GM13977 (cell line): ENCODE data around the gene GRK5.

Experiments used
- DNase-seq: peaks from one replicate; pipeline ENCODE4 v3.0.0; 2012; ENCODE audit warnings: low spot score
- in situ Hi-C: fragments of 300-500 bp; cut with MboI; formaldehyde crosslinking; loops from one replicate; pipeline ENCODE4 v1.12.0; 2022; ENCODE audit warnings: low sequenced_read_pairs, low pct_unique_long_range_greater_than_20kb, mixed read lengths, inconsistent platforms; ENCODE audit not compliant: unreplicated experiment
- TF ChIP-seq, protein P1 (sequence below): IDR thresholded peaks from 2 replicates; pipeline ENCODE4 v1.5.1; 2012; ENCODE audit warnings: mild to moderate bottlenecking, control low read depth; ENCODE audit not compliant: insufficient read depth; ENCODE audit errors: extremely low read depth, missing control alignments

GRK5 gene

DNA sequence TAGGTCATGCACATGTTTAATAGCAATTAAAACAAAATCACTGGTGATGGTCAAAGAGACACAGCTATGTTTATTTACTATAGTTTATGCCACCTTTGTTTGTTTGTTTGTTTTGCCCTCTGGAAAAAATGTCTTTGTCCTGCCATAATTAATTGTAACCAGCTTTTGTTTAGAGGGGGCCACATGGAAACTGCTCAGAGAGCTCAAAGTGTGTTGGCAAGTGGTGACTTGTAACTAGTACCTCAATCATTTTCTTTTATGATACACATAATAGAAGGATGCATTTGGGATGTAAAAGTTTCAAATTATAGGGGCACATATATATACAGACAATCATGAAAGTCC is 40.2 kb downstream of the GRK5 start:
- TF ChIP-seq, protein P1, sequence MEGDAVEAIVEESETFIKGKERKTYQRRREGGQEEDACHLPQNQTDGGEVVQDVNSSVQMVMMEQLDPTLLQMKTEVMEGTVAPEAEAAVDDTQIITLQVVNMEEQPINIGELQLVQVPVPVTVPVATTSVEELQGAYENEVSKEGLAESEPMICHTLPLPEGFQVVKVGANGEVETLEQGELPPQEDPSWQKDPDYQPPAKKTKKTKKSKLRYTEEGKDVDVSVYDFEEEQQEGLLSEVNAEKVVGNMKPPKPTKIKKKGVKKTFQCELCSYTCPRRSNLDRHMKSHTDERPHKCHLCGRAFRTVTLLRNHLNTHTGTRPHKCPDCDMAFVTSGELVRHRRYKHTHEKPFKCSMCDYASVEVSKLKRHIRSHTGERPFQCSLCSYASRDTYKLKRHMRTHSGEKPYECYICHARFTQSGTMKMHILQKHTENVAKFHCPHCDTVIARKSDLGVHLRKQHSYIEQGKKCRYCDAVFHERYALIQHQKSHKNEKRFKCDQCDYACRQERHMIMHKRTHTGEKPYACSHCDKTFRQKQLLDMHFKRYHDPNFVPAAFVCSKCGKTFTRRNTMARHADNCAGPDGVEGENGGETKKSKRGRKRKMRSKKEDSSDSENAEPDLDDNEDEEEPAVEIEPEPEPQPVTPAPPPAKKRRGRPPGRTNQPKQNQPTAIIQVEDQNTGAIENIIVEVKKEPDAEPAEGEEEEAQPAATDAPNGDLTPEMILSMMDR = no peak
- in situ Hi-C loops = no loop called here
- DNase-seq = no peak

DNA sequence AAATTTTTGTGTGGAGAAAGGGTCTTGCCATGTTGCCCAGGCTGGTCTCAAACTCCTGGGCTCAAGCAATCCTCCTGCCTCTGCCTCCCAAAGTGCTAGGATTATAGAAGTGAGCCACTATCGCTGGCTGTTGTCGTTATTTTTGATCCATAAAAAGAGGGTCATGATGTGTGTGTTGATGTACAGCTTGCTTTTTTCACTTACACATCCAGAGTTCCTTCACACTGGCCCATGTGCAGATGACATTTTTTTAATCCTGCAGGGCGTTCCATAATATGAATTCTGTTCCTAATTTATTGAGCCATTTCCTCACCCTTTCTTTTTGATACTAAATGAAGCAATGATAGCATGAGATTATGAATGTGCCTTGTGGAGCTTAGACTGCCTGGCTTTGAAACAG is 40.8 kb downstream of the GRK5 start:
- DNase-seq = no peak
- TF ChIP-seq, protein P1 = no peak
- in situ Hi-C loops = no loop called here

DNA sequence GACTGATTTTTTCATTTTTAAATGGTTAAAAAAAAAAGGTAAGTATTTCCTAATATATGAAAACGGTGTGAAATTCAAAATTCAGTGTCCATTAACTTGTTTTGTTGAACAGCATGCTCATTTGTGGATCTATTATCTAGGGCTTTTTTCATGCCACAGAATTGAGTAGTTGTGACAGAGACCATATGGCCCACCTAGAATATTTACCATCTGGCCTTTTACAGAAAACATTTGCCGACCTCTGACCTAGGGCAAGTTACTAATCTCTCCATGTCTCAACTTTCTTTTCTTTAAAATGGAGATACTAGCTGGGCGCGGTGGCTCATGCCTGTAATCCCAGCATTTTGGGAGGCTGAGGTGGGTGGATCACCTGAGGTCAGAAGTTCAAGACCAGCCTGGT is 41.3 kb downstream of the GRK5 start:
- no peak for DNase-seq
- TF ChIP-seq, protein P1 = no peak
- in situ Hi-C loops = no loop called here

DNA sequence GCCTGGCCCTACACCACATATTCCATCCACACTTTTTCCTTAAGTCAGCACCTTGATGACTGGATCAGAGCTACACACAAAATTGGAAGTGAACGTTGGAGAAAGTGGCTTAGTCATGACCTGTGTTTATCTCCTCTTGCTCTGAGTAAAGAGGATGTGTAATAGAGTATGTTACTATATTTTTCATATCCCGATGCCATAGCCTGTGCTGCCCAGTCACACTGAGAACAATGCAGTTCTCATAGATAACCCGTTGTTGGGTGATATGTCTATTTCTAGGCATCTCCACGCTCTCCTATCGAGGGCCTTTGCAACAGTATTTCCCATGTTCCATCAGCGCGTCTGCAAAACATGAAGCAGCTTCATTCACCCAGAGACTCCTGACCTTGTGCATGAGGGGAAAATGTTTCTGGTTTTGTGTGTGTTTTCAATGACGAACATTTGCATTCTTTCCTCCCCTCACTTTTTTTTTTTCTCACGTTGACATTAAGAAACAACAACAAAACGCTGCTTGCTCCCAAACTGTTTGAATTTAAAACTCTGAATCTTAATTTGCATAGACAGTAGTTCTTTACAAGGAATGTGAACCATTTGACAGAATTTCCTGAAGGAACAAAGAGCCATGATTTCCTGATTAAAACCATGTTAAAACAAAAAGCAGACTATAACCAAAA is 43.4 kb downstream of the GRK5 start:
- TF ChIP-seq, protein P1 = no peak
- in situ Hi-C loops = no loop called here
- no peak for DNase-seq

DNA sequence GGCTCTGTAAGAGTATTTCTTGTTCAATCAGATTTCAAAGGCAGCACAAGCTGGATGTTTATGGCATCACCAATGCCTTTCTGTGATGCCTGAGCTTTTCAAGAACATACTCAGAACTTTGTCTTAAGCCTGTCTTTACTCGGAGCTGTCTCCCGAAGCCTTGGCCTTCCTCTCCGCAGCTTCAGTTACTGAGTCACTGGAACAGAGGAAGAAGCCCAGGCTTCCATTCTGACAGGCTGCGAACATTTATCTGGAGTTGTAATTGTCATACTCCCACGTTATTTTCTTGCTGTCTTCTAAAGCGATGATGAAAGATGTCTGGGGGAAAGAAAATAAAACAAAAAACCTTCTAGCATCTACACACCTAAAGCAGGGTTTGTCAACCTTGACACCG is 43.9 kb downstream of the GRK5 start:
- TF ChIP-seq, protein P1 = no peak

DNA sequence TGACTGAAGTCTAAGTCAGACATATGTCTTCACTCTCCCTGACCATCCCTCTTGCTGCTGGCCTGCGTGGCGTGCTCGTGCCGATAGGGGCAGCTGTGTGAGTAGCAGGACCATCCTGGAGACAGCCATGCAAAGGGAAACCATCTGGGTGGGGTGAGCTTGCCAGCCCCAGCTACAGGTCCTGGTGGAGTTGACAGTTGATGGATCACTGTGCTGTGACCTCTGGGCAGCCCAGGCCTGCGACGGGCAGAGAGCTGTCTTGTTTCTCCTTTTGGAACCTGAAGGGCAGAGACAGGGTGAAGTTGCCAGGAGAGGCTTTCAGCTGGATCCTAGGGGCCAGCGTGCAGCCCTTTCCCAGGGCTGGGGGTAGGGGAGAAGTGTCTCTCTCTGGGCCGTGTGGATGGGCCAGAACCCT is 44.7 kb downstream of the GRK5 start:
- in situ Hi-C loops = no loop called here
- DNase-seq = no peak
- TF ChIP-seq, protein P1 = no peak

More for the DNA sequence above, 43.9 kb downstream of the GRK5 start:
- no peak for DNase-seq
- in situ Hi-C loops = no loop called here
